ENCODE data around the gene FAM120A.

FAM120A gene

DNA sequence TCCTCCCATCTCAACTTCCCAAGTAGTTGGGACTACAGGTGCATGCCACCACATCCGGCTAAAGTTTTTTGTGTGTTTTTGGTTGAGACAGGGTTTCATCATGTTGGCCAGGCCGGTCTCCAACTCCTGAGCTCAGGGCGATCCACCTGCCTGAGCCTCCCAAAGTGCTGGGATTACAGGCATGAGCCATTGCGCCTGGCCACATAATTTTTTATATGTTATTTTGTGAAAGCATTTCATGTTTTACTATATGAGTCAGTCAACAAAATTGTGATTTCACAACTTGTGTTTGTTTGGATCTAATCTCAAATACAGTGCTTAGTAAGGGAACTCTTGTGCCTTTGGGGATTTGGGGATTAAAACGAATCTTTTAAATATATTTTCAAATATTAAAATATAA lies 21.9 kb downstream of the FAM120A start:
- no peak overlapping the region for H3K9ac ChIP-seq (ENCODE audit: low read length in 2 of 2)
- no peak overlapping the region for H3K4me3 ChIP-seq (ENCODE audit: low read length in 2 of 2)
- peaks cover 7% of the 10 kb centered on the region for H3K4me1 ChIP-seq (ENCODE audit: control insufficient read depth, insufficient read depth, low read length)
- H3K9me3 ChIP-seq (ENCODE audit: control insufficient read depth in 2 of 2, low read length in 2 of 2): no peaks in the 10 kb centered on the region
- no peak overlapping the region for H3K27ac ChIP-seq (ENCODE audit: low read length)
- peaks cover 0 to 2% of the 10 kb centered on the region in 2 donors for H3K36me3 ChIP-seq (ENCODE audit: control insufficient read depth in 2 of 2, insufficient read depth in 2 of 2, low read length in 2 of 2)
- no peaks in the 10 kb centered on the region for H3K27me3 ChIP-seq (ENCODE audit: control insufficient read depth in 1 of 2, insufficient read depth in 2 of 2, low read length in 2 of 2)

DNA sequence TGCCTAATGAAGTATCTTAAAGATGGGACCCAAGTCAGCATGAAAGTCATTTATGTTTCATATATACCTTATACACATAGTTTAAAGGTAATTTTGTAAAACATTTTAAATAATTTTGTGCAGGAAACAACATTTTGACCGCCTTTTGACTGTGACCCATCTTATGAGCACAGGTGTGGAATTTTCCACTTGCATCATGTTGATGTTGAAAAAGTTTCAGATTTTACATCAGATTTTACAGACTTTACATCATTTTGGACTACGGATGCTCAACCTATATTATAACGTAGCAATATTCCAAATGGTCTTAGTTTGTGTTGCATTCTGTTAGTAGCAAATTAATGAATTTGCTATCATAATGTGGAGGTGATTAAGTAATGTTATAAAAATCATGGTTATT lies 23.6 kb downstream of the FAM120A start:
- Histone ChIP-seq H3K27ac (ENCODE audit: low read length) (no peak overlapping the region), H3K9ac (ENCODE audit: low read length in 2 of 2) (no peak overlapping the region), H3K4me1 (ENCODE audit: control insufficient read depth, insufficient read depth, low read length) (no peaks in the 10 kb centered on the region), H3K9me3 (ENCODE audit: control insufficient read depth in 2 of 2, low read length in 2 of 2) (no peaks in the 10 kb centered on the region), H3K4me3 (ENCODE audit: low read length in 2 of 2) (no peak overlapping the region), H3K36me3 (ENCODE audit: control insufficient read depth in 2 of 2, insufficient read depth in 2 of 2, low read length in 2 of 2) (peaks cover 0 to 2% of the 10 kb centered on the region in 2 donors), H3K27me3 (ENCODE audit: control insufficient read depth in 1 of 2, insufficient read depth in 2 of 2, low read length in 2 of 2) (no peaks in the 10 kb centered on the region)

DNA sequence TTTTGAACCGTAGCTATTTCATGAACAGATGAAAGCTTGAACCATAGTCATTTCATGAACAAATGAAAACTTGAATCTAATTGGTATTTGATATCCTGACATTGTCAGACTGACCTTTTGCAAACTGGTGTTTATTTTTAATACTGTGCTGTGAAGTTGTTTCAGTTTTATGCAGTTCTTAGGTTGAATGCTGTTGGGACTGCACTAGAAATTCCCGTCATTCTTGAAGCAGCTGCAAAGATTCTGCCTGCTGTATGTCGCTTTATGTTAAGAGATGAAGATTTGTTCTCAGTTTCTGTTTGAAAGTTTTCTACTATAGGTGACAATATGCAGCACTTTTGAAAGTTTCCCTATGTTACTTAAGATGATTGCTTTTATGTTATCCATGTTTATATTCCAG lies 24.4 kb downstream of the FAM120A start:
- Histone ChIP-seq H3K36me3 (ENCODE audit: control insufficient read depth in 2 of 2, insufficient read depth in 2 of 2, low read length in 2 of 2) (peaks cover 2 to 3% of the 10 kb centered on the region in 2 donors), H3K9ac (ENCODE audit: low read length in 2 of 2) (no peak overlapping the region), H3K27ac (ENCODE audit: low read length) (no peak overlapping the region), H3K27me3 (ENCODE audit: control insufficient read depth in 1 of 2, insufficient read depth in 2 of 2, low read length in 2 of 2) (no peaks in the 10 kb centered on the region), H3K4me3 (ENCODE audit: low read length in 2 of 2) (no peak overlapping the region), H3K9me3 (ENCODE audit: control insufficient read depth in 2 of 2, low read length in 2 of 2) (no peaks in the 10 kb centered on the region), H3K4me1 (ENCODE audit: control insufficient read depth, insufficient read depth, low read length) (no peaks in the 10 kb centered on the region)

DNA sequence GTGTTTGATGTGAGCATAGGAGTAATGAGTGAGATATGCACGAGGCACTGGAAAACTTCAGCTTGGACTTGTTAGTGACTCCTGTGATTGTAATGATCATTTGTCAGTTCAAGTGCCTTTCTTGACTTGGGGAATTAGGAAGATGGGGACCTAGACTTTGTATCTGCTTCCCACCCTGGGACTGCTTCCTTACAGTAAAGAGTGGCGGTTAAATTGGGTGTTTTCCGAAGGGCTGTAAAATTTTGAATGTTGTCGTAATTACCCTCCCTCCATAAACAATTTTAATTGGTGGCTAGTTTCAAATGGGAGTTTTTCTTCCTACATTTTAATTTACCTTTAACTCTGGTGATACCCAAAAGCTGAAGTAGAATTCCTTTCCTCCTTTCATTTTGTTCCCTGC lies 25.4 kb downstream of the FAM120A start:
- Histone ChIP-seq H3K4me3 (ENCODE audit: low read length in 2 of 2) (no peak overlapping the region), H3K9me3 (ENCODE audit: control insufficient read depth in 2 of 2, low read length in 2 of 2) (no peaks in the 10 kb centered on the region), H3K27ac (ENCODE audit: low read length) (no peak overlapping the region), H3K36me3 (ENCODE audit: control insufficient read depth in 2 of 2, insufficient read depth in 2 of 2, low read length in 2 of 2) (peaks cover 2 to 3% of the 10 kb centered on the region in 2 donors), H3K9ac (ENCODE audit: low read length in 2 of 2) (no peak overlapping the region), H3K27me3 (ENCODE audit: control insufficient read depth in 1 of 2, insufficient read depth in 2 of 2, low read length in 2 of 2) (no peaks in the 10 kb centered on the region), H3K4me1 (ENCODE audit: control insufficient read depth, insufficient read depth, low read length) (no peaks in the 10 kb centered on the region)

DNA sequence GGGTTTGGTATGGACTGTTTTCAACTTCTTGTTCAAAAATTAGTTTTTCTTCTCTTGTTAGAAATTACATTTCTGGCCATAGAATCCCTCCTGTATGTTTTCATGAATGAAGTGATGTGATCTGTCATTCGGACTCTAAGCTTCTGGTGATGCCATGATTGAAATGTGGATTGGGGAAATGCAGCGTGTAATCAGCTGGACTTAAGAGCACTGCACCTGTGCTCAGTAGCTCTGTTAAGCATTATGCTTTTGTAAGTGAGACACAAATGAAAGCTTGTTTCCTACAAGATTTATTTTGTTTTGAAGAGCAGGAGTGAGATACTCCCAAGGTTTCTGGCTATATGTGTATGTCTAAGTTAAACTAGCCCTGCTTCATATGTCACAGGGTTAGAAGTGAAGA lies 25.9 kb downstream of the FAM120A start:
- Histone ChIP-seq H3K9me3 (ENCODE audit: control insufficient read depth in 2 of 2, low read length in 2 of 2) (no peaks in the 10 kb centered on the region), H3K4me3 (ENCODE audit: low read length in 2 of 2) (no peak overlapping the region), H3K4me1 (ENCODE audit: control insufficient read depth, insufficient read depth, low read length) (no peaks in the 10 kb centered on the region), H3K27ac (ENCODE audit: low read length) (no peak overlapping the region), H3K36me3 (ENCODE audit: control insufficient read depth in 2 of 2, insufficient read depth in 2 of 2, low read length in 2 of 2) (peaks cover 2 to 3% of the 10 kb centered on the region in 2 donors), H3K27me3 (ENCODE audit: control insufficient read depth in 1 of 2, insufficient read depth in 2 of 2, low read length in 2 of 2) (no peaks in the 10 kb centered on the region), H3K9ac (ENCODE audit: low read length in 2 of 2) (no peak overlapping the region)

DNA sequence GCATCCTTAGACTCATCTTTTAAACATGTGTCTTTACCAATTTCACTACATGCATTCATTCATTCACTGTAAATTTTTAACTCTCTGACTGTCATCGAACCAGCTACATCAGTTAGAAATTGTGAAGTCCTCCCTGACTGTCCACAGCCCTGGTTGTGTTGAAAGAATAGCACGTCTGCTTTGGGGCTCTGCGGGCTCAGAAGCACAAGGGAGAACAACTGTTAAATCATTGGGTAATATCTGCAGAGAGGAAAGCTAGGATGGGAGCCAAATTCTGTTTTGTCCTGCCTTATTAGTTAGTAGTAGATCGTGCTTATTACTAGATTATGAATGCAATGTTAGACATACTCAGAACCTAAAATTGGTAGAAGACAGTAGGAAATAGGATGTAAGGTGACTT lies 28.2 kb downstream of the FAM120A start:
- H3K36me3 ChIP-seq (ENCODE audit: control insufficient read depth in 2 of 2, insufficient read depth in 2 of 2, low read length in 2 of 2): peaks cover 2 to 9% of the 10 kb centered on the region in 2 donors

DNA sequence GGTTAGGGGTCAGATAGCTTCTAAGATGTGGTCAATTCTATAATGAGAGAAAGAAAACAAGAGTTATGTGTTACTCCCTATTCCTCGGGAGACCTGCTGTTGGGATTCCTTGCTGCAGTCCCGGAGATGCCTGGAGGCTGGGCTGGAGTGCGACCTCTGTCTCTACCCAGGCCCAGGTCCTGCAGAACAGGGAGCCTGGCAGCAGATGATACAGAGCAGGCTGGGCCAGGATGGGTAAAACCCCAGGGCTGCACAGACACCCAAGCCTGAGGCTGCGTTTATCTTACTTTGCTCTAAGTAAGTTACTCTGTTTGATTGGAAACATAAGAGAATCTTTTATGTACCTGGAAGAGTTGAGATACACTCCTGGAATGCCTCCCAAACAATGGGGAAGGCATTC lies 28.8 kb downstream of the FAM120A start:
- H3K9me3 ChIP-seq (ENCODE audit: control insufficient read depth in 2 of 2, low read length in 2 of 2): no peaks in the 10 kb centered on the region
- no peak overlapping the region for H3K4me3 ChIP-seq (ENCODE audit: low read length in 2 of 2)
- no peaks in the 10 kb centered on the region for H3K27me3 ChIP-seq (ENCODE audit: control insufficient read depth in 1 of 2, insufficient read depth in 2 of 2, low read length in 2 of 2)
- no peak overlapping the region for H3K9ac ChIP-seq (ENCODE audit: low read length in 2 of 2)
- H3K4me1 ChIP-seq (ENCODE audit: control insufficient read depth, insufficient read depth, low read length): no peaks in the 10 kb centered on the region
- peaks cover 2 to 12% of the 10 kb centered on the region in 2 donors for H3K36me3 ChIP-seq (ENCODE audit: control insufficient read depth in 2 of 2, insufficient read depth in 2 of 2, low read length in 2 of 2)
- H3K27ac ChIP-seq (ENCODE audit: low read length): no peak overlapping the region

More for the DNA sequence above, 28.2 kb downstream of the FAM120A start:
- H3K9ac ChIP-seq (ENCODE audit: low read length in 2 of 2): no peak overlapping the region
- H3K4me3 ChIP-seq (ENCODE audit: low read length in 2 of 2): no peak overlapping the region
- H3K4me1 ChIP-seq (ENCODE audit: control insufficient read depth, insufficient read depth, low read length): no peaks in the 10 kb centered on the region
- no peaks in the 10 kb centered on the region for H3K9me3 ChIP-seq (ENCODE audit: control insufficient read depth in 2 of 2, low read length in 2 of 2)
- H3K27me3 ChIP-seq (ENCODE audit: control insufficient read depth in 1 of 2, insufficient read depth in 2 of 2, low read length in 2 of 2): no peaks in the 10 kb centered on the region
- no peak overlapping the region for H3K27ac ChIP-seq (ENCODE audit: low read length)

DNA sequence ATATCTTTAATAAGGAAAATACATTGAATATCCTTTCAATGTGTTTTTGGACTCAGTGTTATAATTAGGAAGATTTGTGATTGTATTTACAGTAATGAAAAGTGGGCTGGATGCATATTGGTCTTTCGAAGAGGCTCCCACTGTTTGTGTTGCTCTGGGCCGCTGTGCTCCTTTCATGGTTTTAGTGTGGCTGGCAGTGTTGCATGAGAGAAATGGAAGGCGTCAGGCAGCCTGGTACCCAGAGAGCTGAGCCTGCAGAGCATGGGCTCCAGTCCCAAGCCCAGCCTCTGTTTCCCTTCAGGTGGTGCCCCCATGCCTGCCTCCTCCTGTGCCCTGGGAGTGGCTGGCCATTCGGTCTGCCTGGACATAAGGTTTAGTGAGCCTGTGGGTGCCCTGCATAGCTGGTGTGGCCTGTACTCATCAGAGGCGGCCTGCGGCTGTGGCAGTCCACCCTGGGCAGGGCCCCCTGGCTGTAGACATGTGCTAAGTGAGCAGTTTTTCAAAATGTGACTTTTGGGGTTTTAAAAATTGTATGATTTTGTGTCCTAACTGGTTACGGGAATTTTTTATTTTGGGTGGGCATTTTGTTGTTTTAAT lies 29.3 kb downstream of the FAM120A start:
- H3K9me3 ChIP-seq (ENCODE audit: control insufficient read depth in 2 of 2, low read length in 2 of 2): no peaks in the 10 kb centered on the region
- H3K27me3 ChIP-seq (ENCODE audit: control insufficient read depth in 1 of 2, insufficient read depth in 2 of 2, low read length in 2 of 2): no peaks in the 10 kb centered on the region
- no peak overlapping the region for H3K27ac ChIP-seq (ENCODE audit: low read length)
- H3K4me1 ChIP-seq (ENCODE audit: control insufficient read depth, insufficient read depth, low read length): no peaks in the 10 kb centered on the region
- no peak overlapping the region for H3K9ac ChIP-seq (ENCODE audit: low read length in 2 of 2)
- peaks cover 2 to 12% of the 10 kb centered on the region in 2 donors for H3K36me3 ChIP-seq (ENCODE audit: control insufficient read depth in 2 of 2, insufficient read depth in 2 of 2, low read length in 2 of 2)
- H3K4me3 ChIP-seq (ENCODE audit: low read length in 2 of 2): no peak overlapping the region

DNA sequence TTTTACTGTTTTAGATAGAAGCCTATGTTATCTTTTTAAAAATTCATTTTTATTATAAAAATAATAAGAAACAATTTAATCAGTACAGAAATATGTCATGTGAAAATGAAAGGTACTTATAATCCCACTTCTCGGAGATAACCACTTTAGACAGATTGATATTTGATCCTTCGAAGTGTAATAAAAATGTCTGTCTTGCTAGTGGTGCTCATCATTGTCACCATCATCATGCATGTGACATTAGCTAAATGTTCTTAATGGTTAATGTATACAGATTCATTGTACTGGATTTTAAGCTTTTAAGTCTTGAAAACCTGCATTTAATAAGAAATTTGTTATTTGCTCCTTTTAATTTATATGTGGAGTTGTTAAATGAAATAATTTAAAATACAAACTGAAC lies 32.0 kb downstream of the FAM120A start:
- H3K9me3 ChIP-seq (ENCODE audit: control insufficient read depth in 2 of 2, low read length in 2 of 2): no peaks in the 10 kb centered on the region
- H3K36me3 ChIP-seq (ENCODE audit: control insufficient read depth in 2 of 2, insufficient read depth in 2 of 2, low read length in 2 of 2): peaks cover 0 to 13% of the 10 kb centered on the region in 2 donors
- no peaks in the 10 kb centered on the region for H3K27me3 ChIP-seq (ENCODE audit: control insufficient read depth in 1 of 2, insufficient read depth in 2 of 2, low read length in 2 of 2)
- H3K27ac ChIP-seq (ENCODE audit: low read length): no peak overlapping the region
- H3K9ac ChIP-seq (ENCODE audit: low read length in 2 of 2): no peak overlapping the region
- no peak overlapping the region for H3K4me3 ChIP-seq (ENCODE audit: low read length in 2 of 2)
- peaks cover 5% of the 10 kb centered on the region for H3K4me1 ChIP-seq (ENCODE audit: control insufficient read depth, insufficient read depth, low read length)

DNA sequence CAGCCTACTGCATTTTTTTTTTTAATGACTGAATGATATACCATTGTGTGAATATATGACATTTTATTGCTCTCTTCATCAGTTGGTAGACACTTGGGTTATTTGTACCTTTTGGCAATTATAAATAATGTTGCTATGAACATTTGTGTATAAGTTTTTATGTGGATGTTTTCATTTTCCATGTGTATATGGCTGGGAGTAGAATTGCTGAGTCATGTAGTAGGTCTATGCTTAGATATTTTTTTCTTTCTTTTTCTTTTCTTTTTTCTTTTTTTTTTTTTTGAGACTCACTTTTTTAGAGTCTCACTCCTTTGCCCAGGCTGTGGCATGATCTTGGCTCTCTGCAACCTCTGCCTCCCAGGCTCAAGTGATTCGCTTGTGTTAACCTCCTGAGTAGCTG lies 34.8 kb downstream of the FAM120A start:
- no peak overlapping the region for H3K9ac ChIP-seq (ENCODE audit: low read length in 2 of 2)
- peaks cover 5 to 14% of the 10 kb centered on the region in 2 donors for H3K36me3 ChIP-seq (ENCODE audit: control insufficient read depth in 2 of 2, insufficient read depth in 2 of 2, low read length in 2 of 2)
- peaks cover 7% of the 10 kb centered on the region for H3K4me1 ChIP-seq (ENCODE audit: control insufficient read depth, insufficient read depth, low read length)
- H3K4me3 ChIP-seq (ENCODE audit: low read length in 2 of 2): no peak overlapping the region
- no peaks in the 10 kb centered on the region for H3K27me3 ChIP-seq (ENCODE audit: control insufficient read depth in 1 of 2, insufficient read depth in 2 of 2, low read length in 2 of 2)
- no peak overlapping the region for H3K27ac ChIP-seq (ENCODE audit: low read length)
- no peaks in the 10 kb centered on the region for H3K9me3 ChIP-seq (ENCODE audit: control insufficient read depth in 2 of 2, low read length in 2 of 2)

DNA sequence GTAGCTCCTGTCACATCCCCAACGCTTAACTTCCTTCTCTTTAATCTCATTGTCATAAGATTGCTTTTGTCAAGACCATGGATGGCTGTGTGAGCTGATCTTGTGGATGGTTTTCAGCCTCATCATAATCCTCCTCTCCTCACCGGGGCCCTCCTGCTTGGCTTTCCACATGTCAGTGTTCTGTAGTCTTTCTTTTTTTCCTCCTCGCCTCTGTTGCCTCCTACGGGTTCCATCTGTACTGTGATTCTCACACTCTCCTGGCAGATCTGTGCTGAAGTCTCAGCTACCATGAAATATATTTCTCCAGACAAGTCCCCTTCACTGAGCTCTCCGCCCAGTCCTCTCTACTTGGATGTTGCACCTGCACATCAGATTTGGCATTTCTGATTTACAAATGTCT lies 36.8 kb downstream of the FAM120A start:
- peaks cover 12% of the 10 kb centered on the region for H3K4me1 ChIP-seq (ENCODE audit: control insufficient read depth, insufficient read depth, low read length)
- H3K36me3 ChIP-seq (ENCODE audit: control insufficient read depth in 2 of 2, insufficient read depth in 2 of 2, low read length in 2 of 2): peaks cover 5 to 12% of the 10 kb centered on the region in 2 donors
- no peaks in the 10 kb centered on the region for H3K9me3 ChIP-seq (ENCODE audit: control insufficient read depth in 2 of 2, low read length in 2 of 2)
- no peaks in the 10 kb centered on the region for H3K27me3 ChIP-seq (ENCODE audit: control insufficient read depth in 1 of 2, insufficient read depth in 2 of 2, low read length in 2 of 2)
- H3K4me3 ChIP-seq (ENCODE audit: low read length in 2 of 2): no peak overlapping the region
- no peak overlapping the region for H3K27ac ChIP-seq (ENCODE audit: low read length)
- no peak overlapping the region for H3K9ac ChIP-seq (ENCODE audit: low read length in 2 of 2)

Data from stomach smooth muscle (tissue), 2 donors.